OCI-LY1 (cell line): ENCODE results near the gene VENTX.

ENCODE experiments used
- H2AFZ ChIP-seq: fragments of 200-600 bp; sonication (generic), shearing (Covaris generic); 2 replicates; pipeline ENCODE4 v1.6.0; 2014; ENCODE audit warnings: antibody characterized with exemption, mild to moderate bottlenecking, low read length
- H3F3A ChIP-seq: fragments of 200-600 bp; sonication (generic), shearing (Covaris generic); 2 replicates; pipeline ENCODE4 v1.6.0; 2014; ENCODE audit warnings: mild to moderate bottlenecking, antibody characterized with exemption, low read length, moderate library complexity; ENCODE audit not compliant: insufficient read depth
- H3K27ac ChIP-seq: fragments of 200-600 bp; sonication (generic); 2 replicates; pipeline ENCODE4 v1.5.1; 2014; ENCODE audit warnings: low read length, mixed run types, mild to moderate bottlenecking, low read depth; ENCODE audit not compliant: poor library complexity, severe bottlenecking
- H3K27me3 ChIP-seq: fragments of 200-600 bp; sonication (generic); 2 replicates; pipeline ENCODE4 v1.6.0; 2014; ENCODE audit warnings: antibody characterized with exemption, mild to moderate bottlenecking, low read length, moderate library complexity; ENCODE audit not compliant: insufficient read depth
- H3K36me3 ChIP-seq: fragments of 200-600 bp; sonication (generic); 2 replicates; pipeline ENCODE4 v1.6.1; 2014; ENCODE audit warnings: mild to moderate bottlenecking, antibody characterized with exemption, low read length, moderate library complexity, mixed read lengths; ENCODE audit not compliant: insufficient read depth
- H3K4me1 ChIP-seq: fragments of 200-600 bp; sonication (generic); 2 replicates; pipeline ENCODE4 v1.5.1; 2014; ENCODE audit warnings: mild to moderate bottlenecking, low read length, moderate library complexity; ENCODE audit not compliant: insufficient read depth, severe bottlenecking
- H3K4me2 ChIP-seq: fragments of 200-600 bp; sonication (generic), shearing (Covaris generic); 2 replicates; pipeline ENCODE4 v1.6.1; 2014; ENCODE audit warnings: low read length
- H3K4me3 ChIP-seq: fragments of 200-600 bp; sonication (generic); 2 replicates; pipeline ENCODE4 v1.5.1; 2014; ENCODE audit warnings: low read length, low read depth, mild to moderate bottlenecking, mixed read lengths; ENCODE audit not compliant: poor library complexity, severe bottlenecking
- H3K79me2 ChIP-seq: fragments of 200-600 bp; shearing (Covaris generic); 2 replicates; pipeline ENCODE4 v1.6.1; 2016; ENCODE audit warnings: mixed run types, low read length, mixed read lengths; ENCODE audit not compliant: insufficient read depth
- H3K9ac ChIP-seq: fragments of 200-600 bp; sonication (generic), shearing (Covaris generic); 2 replicates; pipeline ENCODE4 v1.6.1; 2014; ENCODE audit warnings: mild to moderate bottlenecking, low read length, mixed read lengths
- H3K9me2 ChIP-seq: fragments of 200-600 bp; sonication (generic), shearing (Covaris generic); 2 replicates; pipeline ENCODE4 v1.6.1; 2014; ENCODE audit warnings: low read depth, mild to moderate bottlenecking, low read length, mixed read lengths
- H3K9me3 ChIP-seq: fragments of 200-600 bp; shearing (Covaris generic); 2 replicates; pipeline ENCODE4 v1.6.1; 2014; ENCODE audit warnings: low read length, mixed read lengths
- H4K20me1 ChIP-seq: fragments of 200-600 bp; sonication (generic), shearing (Covaris generic); 2 replicates; pipeline ENCODE4 v1.6.0; 2016; ENCODE audit warnings: mild to moderate bottlenecking, low read length; ENCODE audit not compliant: insufficient read depth
- EZH2 ChIP-seq: fragments of 200-600 bp; sonication (generic), shearing (Covaris generic); IDR thresholded peaks from 2 replicates; pipeline ENCODE4 v1.8.0; 2017; ENCODE audit warnings: borderline replicate concordance, mixed run types, mild to moderate bottlenecking, antibody characterized with exemption, low read length, moderate library complexity, mixed read lengths
- TF ChIP-seq, protein P1 (sequence below): fragments of 200-600 bp; sonication (generic), shearing (Covaris generic); IDR thresholded peaks from 2 replicates; pipeline ENCODE4 v1.5.1; 2017; ENCODE audit warnings: mild to moderate bottlenecking, antibody characterized with exemption, low read length, moderate library complexity, mixed read lengths

Gene VENTX

GRCh38 chr10:133241501-133242205 is 4.0 kb downstream of the VENTX start:
- H3K9me2 ChIP-seq = no peaks in the 10 kb centered on the region
- no peaks in the 10 kb centered on the region for H3K9me3 ChIP-seq
- H3K9ac ChIP-seq = no peak overlapping the region
- H4K20me1 ChIP-seq = no peaks in the 10 kb centered on the region
- H3K36me3 ChIP-seq = no peaks in the 10 kb centered on the region
- H3K79me2 ChIP-seq = no peaks in the 10 kb centered on the region
- no peak overlapping the region for H2AFZ ChIP-seq
- no peaks in the 10 kb centered on the region for H3F3A ChIP-seq
- H3K27me3 ChIP-seq = no peaks in the 10 kb centered on the region; the same call in 1 of the 2 replicates
- H3K27ac ChIP-seq = no peak overlapping the region
- no peaks in the 10 kb centered on the region for H3K4me1 ChIP-seq
- TF ChIP-seq, protein P1, sequence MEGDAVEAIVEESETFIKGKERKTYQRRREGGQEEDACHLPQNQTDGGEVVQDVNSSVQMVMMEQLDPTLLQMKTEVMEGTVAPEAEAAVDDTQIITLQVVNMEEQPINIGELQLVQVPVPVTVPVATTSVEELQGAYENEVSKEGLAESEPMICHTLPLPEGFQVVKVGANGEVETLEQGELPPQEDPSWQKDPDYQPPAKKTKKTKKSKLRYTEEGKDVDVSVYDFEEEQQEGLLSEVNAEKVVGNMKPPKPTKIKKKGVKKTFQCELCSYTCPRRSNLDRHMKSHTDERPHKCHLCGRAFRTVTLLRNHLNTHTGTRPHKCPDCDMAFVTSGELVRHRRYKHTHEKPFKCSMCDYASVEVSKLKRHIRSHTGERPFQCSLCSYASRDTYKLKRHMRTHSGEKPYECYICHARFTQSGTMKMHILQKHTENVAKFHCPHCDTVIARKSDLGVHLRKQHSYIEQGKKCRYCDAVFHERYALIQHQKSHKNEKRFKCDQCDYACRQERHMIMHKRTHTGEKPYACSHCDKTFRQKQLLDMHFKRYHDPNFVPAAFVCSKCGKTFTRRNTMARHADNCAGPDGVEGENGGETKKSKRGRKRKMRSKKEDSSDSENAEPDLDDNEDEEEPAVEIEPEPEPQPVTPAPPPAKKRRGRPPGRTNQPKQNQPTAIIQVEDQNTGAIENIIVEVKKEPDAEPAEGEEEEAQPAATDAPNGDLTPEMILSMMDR = no peak
- no peak for TF ChIP-seq EZH2
- H3K4me2 ChIP-seq = no peak overlapping the region
- H3K4me3 ChIP-seq = no peak overlapping the region

GRCh38 chr10:133242611-133243356 is 5.1 kb downstream of the VENTX start:
- Histone ChIP-seq H3K36me3 (no peaks in the 10 kb centered on the region), H3K27ac (no peak overlapping the region), H3K9ac (no peak overlapping the region), H3K9me3 (no peaks in the 10 kb centered on the region), H3K4me1 (no peaks in the 10 kb centered on the region), H3K9me2 (no peaks in the 10 kb centered on the region), H3K79me2 (no peaks in the 10 kb centered on the region), H2AFZ (no peak overlapping the region), H3F3A (no peaks in the 10 kb centered on the region), H3K4me3 (no peak overlapping the region), H3K27me3 (no peaks in the 10 kb centered on the region; the same call in 1 of the 2 replicates), H4K20me1 (no peaks in the 10 kb centered on the region), H3K4me2 (no peak overlapping the region)
- TF ChIP-seq EZH2 = no peak
- TF ChIP-seq, protein P1 = no peak

- H3K4me2 ChIP-seq = no peak overlapping the region
- H3K9ac ChIP-seq = no peak overlapping the region
Observed at GRCh38 chr10:133243593-133243992, 5.9 kb downstream of the VENTX start.

More at GRCh38 chr10:133243593-133243992, 5.9 kb downstream of the VENTX start:
- no peak overlapping the region for H3K27ac ChIP-seq
- no peaks in the 10 kb centered on the region for H3K9me3 ChIP-seq
- no peaks in the 10 kb centered on the region for H3F3A ChIP-seq
- no peaks in the 10 kb centered on the region for H3K9me2 ChIP-seq
- H3K36me3 ChIP-seq = no peaks in the 10 kb centered on the region
- H2AFZ ChIP-seq = no peak overlapping the region
- H3K27me3 ChIP-seq = no peaks in the 10 kb centered on the region; the same call in 1 of the 2 replicates
- H3K79me2 ChIP-seq = no peaks in the 10 kb centered on the region
- no peak for TF ChIP-seq EZH2
- TF ChIP-seq, protein P1 = no peak
- H4K20me1 ChIP-seq = no peaks in the 10 kb centered on the region
- H3K4me1 ChIP-seq = no peaks in the 10 kb centered on the region
- no peak overlapping the region for H3K4me3 ChIP-seq
